Esophagus muscularis mucosa (tissue), 4 donors: ENCODE data around the gene POLR2C. TPM values are rescaled to one million over a fixed set of nuclear protein-coding genes. Genes with fewer than 3 reads are reported as not detected.

Experiments
- DNase-seq: peaks from one replicate; pipeline ENCODE4 v3.0.0-alpha.2; 2017; ENCODE audit errors: extremely low spot score
- H3K27ac ChIP-seq, 4 donors: fragments of 200-600 bp; sonication (generic); replicated peaks in 1 of 4; 1 replicate in 3 of 4; 2 replicates in 1 of 4; pipeline ENCODE4 v1.5.1; 2016 to 2019; ENCODE audit warnings: mild to moderate bottlenecking in 1 of 4
- H3K27me3 ChIP-seq, 4 donors: fragments of 200-600 bp; sonication (generic); one replicate each; pipeline versions ENCODE4 v1.5.1 to v1.6.0; 2016 to 2019
- H3K36me3 ChIP-seq, 4 donors: fragments of 200-600 bp; sonication (generic); one replicate each; pipeline ENCODE4 v1.5.1; 2016 to 2019
- H3K4me1 ChIP-seq, 4 donors: fragments of 200-600 bp; sonication (generic); one replicate each; pipeline ENCODE4 v1.5.1; 2016 to 2019
- H3K4me3 ChIP-seq, 4 donors: fragments of 200-600 bp; sonication (generic); 1 replicate in 2 of 4; 2 replicates in 2 of 4; pipeline ENCODE4 v1.5.1; 2016 to 2019; ENCODE audit warnings: mild to moderate bottlenecking in 4 of 4, moderate library complexity in 1 of 4
- H3K9me3 ChIP-seq, 4 donors: fragments of 200-600 bp; sonication (generic); 1 replicate in 3 of 4; 2 replicates in 1 of 4; pipeline ENCODE4 v1.5.1; 2016 to 2019
- EP300 ChIP-seq: sonication (generic); formaldehyde crosslinking; IDR thresholded peaks from one replicate; pipeline ENCODE4 v1.6.1; 2017; ENCODE audit warnings: antibody characterized with exemption
- POLR2A ChIP-seq: fragments of 450-650 bp; IDR thresholded peaks from one replicate; pipeline ENCODE4 v1.6.1; 2017; ENCODE audit warnings: antibody characterized with exemption, moderate library complexity, mild to moderate bottlenecking, low read depth
- POLR2AphosphoS5 ChIP-seq, 2 donors: sonication (generic); formaldehyde crosslinking; IDR thresholded peaks; one replicate each; pipeline ENCODE4 v1.6.1; 2017; ENCODE audit warnings: antibody characterized with exemption in 2 of 2
- WGBS: methylation state at CpG from one replicate; pipeline ENCODE4 v1.1.5; 2018; 5-methylcytosine and 5-hydroxymethylcytosine counted together
- intact Hi-C: fragments of 100-400 bp; cut with DNase I; formaldehyde crosslinking; loops from one replicate; pipeline ENCODE4 v1.15.1; 2023
- total RNA-seq, 4 donors: library from RNA; depleted of rRNA; stranded (reverse); fragments of >200 nt; gene quantifications; one replicate each; pipeline versions ENCODE4 v1.1.0 to v1.2.1, GENCODE V29; 2016
- TF ChIP-seq, protein P1 (sequence below), 3 experiments: fragments of 200-600 bp in 2 of 3; fragments of 450-650 bp in 1 of 3; sonication (generic) in 2 of 3; IDR thresholded peaks; one replicate each; pipeline ENCODE4 v1.5.1; 2017 to 2019; ENCODE audit warnings: antibody characterized with exemption in 3 of 3, mild to moderate bottlenecking in 2 of 3, moderate library complexity in 1 of 3

POLR2C gene
- total RNA-seq, 4 donors from 2014 or later, result 95.5 to 154 (median 107) TPM

DNA sequence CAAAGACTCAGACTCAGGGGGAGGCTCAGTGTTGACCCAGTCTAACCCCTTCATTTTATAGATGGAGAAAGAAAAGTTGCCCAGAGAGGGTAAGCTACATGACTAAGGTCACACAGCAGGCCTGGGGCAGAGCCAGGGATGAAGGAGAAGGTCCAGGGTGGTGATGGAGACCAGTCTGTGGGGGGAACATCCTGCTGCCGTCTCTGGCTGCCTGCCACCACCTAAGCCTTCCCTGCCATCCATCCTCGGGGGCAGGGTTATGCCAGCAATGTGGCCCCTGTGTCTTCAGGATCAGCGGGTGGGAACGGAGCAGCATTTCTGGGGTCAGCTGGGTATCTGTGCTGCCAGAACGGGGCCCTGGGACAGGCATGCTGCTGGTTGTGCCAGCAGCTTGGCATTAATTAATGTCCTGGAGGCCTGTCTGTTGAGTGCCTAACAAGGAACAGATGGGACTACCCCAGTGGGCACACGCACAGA, 18.3 kb downstream of the POLR2C start:
- 76% methylated on average over 6 of the region's 6 CpGs for WGBS
- H3K27me3 ChIP-seq, result no peaks in the 10 kb centered on the region
- intact Hi-C loops, result loop anchor here (5.0 kb wide), 1 partner anchor 37 kb away; no protein-coding TSS in a partner anchor
- peaks cover 31 to 73% (median 65%) of the 10 kb centered on the region in 4 donors for H3K4me1 ChIP-seq
- peak overlapping the region in 3 of 4 donors; percentile 9 to 55 (median 48) for H3K27ac ChIP-seq
- no peak for DNase-seq
- TF ChIP-seq POLR2A (no peak), POLR2AphosphoS5 (IDR thresholded peaks at IDR 0.05) (no peak), EP300 (no peak)
- TF ChIP-seq, protein P1, sequence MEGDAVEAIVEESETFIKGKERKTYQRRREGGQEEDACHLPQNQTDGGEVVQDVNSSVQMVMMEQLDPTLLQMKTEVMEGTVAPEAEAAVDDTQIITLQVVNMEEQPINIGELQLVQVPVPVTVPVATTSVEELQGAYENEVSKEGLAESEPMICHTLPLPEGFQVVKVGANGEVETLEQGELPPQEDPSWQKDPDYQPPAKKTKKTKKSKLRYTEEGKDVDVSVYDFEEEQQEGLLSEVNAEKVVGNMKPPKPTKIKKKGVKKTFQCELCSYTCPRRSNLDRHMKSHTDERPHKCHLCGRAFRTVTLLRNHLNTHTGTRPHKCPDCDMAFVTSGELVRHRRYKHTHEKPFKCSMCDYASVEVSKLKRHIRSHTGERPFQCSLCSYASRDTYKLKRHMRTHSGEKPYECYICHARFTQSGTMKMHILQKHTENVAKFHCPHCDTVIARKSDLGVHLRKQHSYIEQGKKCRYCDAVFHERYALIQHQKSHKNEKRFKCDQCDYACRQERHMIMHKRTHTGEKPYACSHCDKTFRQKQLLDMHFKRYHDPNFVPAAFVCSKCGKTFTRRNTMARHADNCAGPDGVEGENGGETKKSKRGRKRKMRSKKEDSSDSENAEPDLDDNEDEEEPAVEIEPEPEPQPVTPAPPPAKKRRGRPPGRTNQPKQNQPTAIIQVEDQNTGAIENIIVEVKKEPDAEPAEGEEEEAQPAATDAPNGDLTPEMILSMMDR (IDR thresholded peaks at IDR 0.05), result no peak
- no peaks in the 10 kb centered on the region for H3K9me3 ChIP-seq
- H3K36me3 ChIP-seq, result no peaks in the 10 kb centered on the region
- no peak overlapping the region for H3K4me3 ChIP-seq

DNA sequence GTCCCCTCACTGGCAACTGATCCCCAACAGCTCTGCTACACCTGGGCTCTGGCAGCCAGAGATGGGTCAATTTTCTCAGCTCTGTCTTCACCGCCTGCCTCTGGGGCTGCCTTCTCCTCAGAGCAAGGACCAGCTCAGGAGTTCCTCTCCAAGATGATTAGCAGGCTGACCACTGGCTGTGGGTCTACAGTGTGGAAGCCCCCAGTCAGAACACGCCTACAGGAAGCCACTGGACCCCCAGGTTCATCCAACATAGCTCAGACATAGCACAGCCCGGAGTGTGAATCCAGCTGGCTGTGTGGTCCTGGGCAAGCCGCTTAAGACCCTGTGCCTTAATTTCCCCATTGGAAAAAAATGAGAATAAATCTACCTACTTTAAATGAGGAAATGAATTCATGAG, 18.9 kb downstream of the POLR2C start:
- DNase-seq, result no peak
- intact Hi-C loops, result loop anchor here (5.0 kb wide), 1 partner anchor 36 kb away; no protein-coding TSS in a partner anchor

DNA sequence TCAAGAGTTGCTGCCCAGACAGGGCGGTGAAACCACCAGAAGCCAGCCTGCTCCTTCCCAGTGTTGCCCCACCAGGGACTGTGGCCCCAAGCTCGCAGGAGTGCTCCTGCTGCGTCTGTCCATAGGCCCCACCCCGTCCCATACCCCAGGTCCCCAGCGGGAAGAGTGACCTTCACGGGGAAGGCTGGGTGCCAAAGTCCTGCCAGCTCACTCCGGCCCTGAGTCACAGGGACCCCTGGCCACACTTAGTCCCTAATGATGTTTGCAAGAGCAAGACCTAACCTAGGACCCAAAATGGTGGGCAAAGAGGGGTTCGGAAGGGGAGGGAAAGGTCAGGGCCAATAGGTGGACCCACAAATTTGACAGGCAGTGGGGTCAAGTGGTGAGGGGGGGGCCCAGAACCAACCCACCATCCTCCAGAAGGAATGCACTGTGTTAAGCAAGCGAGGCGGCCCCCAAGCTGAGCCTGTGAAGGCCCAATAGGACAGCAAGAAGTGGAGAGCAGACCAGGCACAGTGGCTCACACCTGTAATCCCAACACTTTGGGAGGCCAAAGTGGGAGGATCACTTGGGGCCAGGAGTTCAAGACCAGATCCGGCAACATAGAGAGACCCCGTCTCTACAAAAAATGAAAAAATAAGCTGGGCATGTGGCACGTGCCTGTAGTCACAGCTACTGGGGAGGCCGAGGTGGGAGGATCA, 20.5 kb downstream of the POLR2C start:
- no peaks in the 10 kb centered on the region for H3K9me3 ChIP-seq
- intact Hi-C loops, result loop anchor here (5.0 kb wide), 1 partner anchor 34 kb away; no protein-coding TSS in a partner anchor
- no peak overlapping the region for H3K27ac ChIP-seq
- H3K4me1 ChIP-seq, result peaks cover 31 to 66% (median 56%) of the 10 kb centered on the region in 4 donors
- WGBS, result 92% methylated on average over 12 of the region's 14 CpGs
- TF ChIP-seq, protein P1 (IDR thresholded peaks at IDR 0.05), result no peak
- TF ChIP-seq POLR2AphosphoS5 (IDR thresholded peaks at IDR 0.05) (no peak), POLR2A (no peak), EP300 (no peak)
- DNase-seq, result no peak
- H3K4me3 ChIP-seq, result no peak overlapping the region
- H3K36me3 ChIP-seq, result no peaks in the 10 kb centered on the region
- no peaks in the 10 kb centered on the region for H3K27me3 ChIP-seq

More for the DNA sequence above, 18.9 kb downstream of the POLR2C start:
- 94% methylated on average over 2 of the region's 4 CpGs for WGBS
- Histone ChIP-seq H3K4me3 (no peak overlapping the region), H3K4me1 (peaks cover 25 to 71% (median 62%) of the 10 kb centered on the region in 4 donors), H3K27ac (no peak overlapping the region), H3K27me3 (no peaks in the 10 kb centered on the region), H3K9me3 (no peaks in the 10 kb centered on the region), H3K36me3 (no peaks in the 10 kb centered on the region)
- TF ChIP-seq EP300 (no peak), POLR2AphosphoS5 (IDR thresholded peaks at IDR 0.05) (no peak), POLR2A (no peak)
- TF ChIP-seq, protein P1 (IDR thresholded peaks at IDR 0.05), result no peak

DNA sequence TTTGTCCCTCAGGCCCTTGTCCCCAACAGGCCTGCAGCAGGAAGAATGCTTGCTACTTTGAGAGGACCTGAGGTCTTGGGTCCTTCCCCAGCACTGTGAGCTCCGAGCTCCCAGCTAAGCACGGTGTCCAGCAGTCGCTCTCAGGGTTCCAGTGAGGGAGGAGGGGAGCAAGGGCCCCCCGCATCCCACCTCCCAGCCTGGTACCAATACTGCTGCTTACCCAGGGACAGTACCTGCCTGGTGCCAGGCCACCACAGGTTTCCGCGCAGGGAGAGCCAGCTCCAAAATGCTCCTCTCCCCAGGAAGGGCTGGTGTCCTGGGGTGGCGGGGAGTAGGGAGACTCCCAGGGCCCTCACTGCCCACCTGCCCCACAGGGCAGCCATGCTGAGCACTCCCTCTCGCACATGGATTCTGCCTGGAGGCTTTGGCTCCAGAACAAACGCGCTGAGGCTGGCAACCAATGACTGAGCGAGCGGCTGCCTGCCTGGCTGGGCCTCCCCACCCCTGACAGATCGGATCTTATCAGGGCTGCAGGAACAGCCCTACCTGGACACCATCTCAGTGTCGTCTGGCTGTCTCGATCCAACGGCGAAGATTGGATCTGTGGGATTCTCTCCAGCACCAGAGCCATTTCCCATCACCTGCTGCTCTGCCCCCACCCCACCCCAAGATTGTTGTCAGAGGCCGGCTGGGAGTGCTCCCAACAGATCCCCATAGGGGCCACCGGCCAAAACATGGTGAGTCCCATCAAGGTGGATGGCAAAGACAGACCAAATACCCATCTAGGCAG, 21.4 kb downstream of the POLR2C start:
- no peaks in the 10 kb centered on the region for H3K27me3 ChIP-seq
- no peak overlapping the region for H3K27ac ChIP-seq
- H3K9me3 ChIP-seq, result no peaks in the 10 kb centered on the region
- 92% methylated on average over 19 of the region's 19 CpGs for WGBS
- no peaks in the 10 kb centered on the region for H3K36me3 ChIP-seq
- TF ChIP-seq, protein P1 (IDR thresholded peaks at IDR 0.05), result no peak
- TF ChIP-seq EP300, result no peak
- TF ChIP-seq POLR2AphosphoS5 (IDR thresholded peaks at IDR 0.05), result no peak
- TF ChIP-seq POLR2A, result no peak
- intact Hi-C loops, result loop anchor here (5.0 kb wide), 1 partner anchor 33 kb away; no protein-coding TSS in a partner anchor
- H3K4me3 ChIP-seq, result no peak overlapping the region
- peaks cover 31 to 57% (median 47%) of the 10 kb centered on the region in 4 donors for H3K4me1 ChIP-seq
- DNase-seq, result no peak
